ENCODE measurements around the gene DUOX1. TPM values are rescaled to one million over a fixed set of nuclear protein-coding genes. Genes with fewer than 3 reads are reported as not detected.

Gene DUOX1
- total RNA-seq, 1 donor from 2014 or later: 4.1 TPM

GRCh38 chr15:45107941-45108630 is 21.7 kb upstream of the DUOX1 start:
- no peak for TF ChIP-seq CTCF (IDR thresholded peaks at IDR 0.05; ENCODE audit: insufficient read depth, low read length, poor library complexity, severe bottlenecking)
- Histone ChIP-seq H3K27me3 (ENCODE audit: control insufficient read depth, insufficient read depth, low read length) (peaks cover 57% of the 10 kb centered on the region), H3K4me3 (ENCODE audit: low read depth, low read length) (no peak overlapping the region), H3K36me3 (ENCODE audit: control insufficient read depth, insufficient read depth, low read length) (no peaks in the 10 kb centered on the region)
- no peak for DNase-seq (ENCODE audit: low read depth)

GRCh38 chr15:45110256-45110820 is 19.5 kb upstream of the DUOX1 start:
- no peaks in the 10 kb centered on the region for H3K36me3 ChIP-seq (ENCODE audit: control insufficient read depth, insufficient read depth, low read length)
- peak; percentile 18 for TF ChIP-seq CTCF (IDR thresholded peaks at IDR 0.05; ENCODE audit: insufficient read depth, low read length, poor library complexity, severe bottlenecking)
- H3K4me3 ChIP-seq (ENCODE audit: low read depth, low read length): no peak overlapping the region
- DNase-seq (ENCODE audit: low read depth): no peak
- H3K27me3 ChIP-seq (ENCODE audit: control insufficient read depth, insufficient read depth, low read length): peaks cover 79% of the 10 kb centered on the region

DNA sequence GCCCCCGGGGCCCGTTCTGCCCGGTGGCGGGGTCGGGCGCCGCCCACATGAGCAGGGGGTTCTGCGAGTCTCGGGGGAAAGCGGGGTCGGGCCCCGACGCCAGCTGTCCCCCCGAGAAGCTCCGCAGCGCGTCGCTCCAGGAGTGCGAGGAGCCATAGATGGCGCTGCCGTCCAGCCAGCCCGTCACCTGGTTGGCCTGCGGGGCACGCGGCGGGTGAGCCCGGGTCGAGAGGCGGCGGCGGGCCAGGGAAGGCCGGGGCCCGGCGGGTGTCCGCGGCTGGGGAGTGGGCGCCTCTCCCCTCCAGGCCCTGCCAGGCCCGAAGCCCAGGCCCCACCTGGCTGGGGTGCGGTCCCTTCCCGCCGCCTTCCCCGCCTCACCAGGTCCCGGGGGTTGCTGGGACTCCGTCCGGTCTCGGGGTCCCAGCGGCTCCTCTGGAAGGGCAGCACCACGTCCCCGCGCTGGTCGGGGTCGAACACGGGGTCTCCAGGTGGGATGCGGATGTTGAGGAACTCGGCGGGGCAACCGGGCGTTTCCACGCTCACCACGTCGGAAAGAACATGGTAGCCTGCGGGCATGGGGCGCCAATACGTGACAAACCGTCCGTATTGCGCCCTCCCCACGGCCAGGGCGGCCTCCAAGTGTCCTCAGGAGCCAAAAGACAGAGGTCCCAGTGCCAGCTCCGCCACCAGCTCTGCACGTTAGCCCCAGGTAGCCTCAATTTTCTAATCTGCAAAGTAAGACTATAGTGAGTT is 18.2 kb upstream of the DUOX1 start:
- Histone ChIP-seq H3K27me3 (ENCODE audit: control insufficient read depth, insufficient read depth, low read length) (peaks cover 80% of the 10 kb centered on the region), H3K36me3 (ENCODE audit: control insufficient read depth, insufficient read depth, low read length) (no peaks in the 10 kb centered on the region), H3K4me3 (ENCODE audit: low read depth, low read length) (no peak overlapping the region)
- no peak for TF ChIP-seq CTCF (IDR thresholded peaks at IDR 0.05; ENCODE audit: insufficient read depth, low read length, poor library complexity, severe bottlenecking)
- DNase-seq (ENCODE audit: low read depth): no peak

DNA sequence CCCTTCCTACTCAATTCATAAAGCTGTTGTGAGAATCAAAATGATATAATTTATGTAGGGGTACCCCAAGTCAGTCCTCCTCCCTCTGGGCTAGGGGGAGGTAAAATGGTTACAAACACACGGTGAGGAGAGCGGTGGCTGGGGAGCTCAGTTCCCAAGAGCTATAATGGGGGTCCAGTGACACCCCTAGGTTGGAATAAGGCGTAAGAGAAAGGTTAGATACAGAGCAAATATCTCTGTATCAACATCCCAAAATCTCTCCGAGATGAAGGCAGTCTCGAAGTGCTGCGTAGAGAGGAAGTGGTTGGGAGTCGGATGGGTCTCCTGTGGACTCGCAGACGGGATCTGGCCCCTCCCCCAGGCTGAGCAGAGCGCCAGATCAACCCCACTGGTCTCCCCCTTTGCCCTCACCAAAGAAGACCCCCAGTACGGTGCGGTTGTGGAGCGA is 17.6 kb upstream of the DUOX1 start:
- no peaks in the 10 kb centered on the region for H3K36me3 ChIP-seq (ENCODE audit: control insufficient read depth, insufficient read depth, low read length)
- H3K27me3 ChIP-seq (ENCODE audit: control insufficient read depth, insufficient read depth, low read length): peaks cover 82% of the 10 kb centered on the region
- no peak for DNase-seq (ENCODE audit: low read depth)
- TF ChIP-seq CTCF (IDR thresholded peaks at IDR 0.05; ENCODE audit: insufficient read depth, low read length, poor library complexity, severe bottlenecking): no peak
- H3K4me3 ChIP-seq (ENCODE audit: low read depth, low read length): no peak overlapping the region

GRCh38 chr15:45112591-45113379 is 17.0 kb upstream of the DUOX1 start:
- H3K36me3 ChIP-seq (ENCODE audit: control insufficient read depth, insufficient read depth, low read length): no peaks in the 10 kb centered on the region
- TF ChIP-seq CTCF (IDR thresholded peaks at IDR 0.05; ENCODE audit: insufficient read depth, low read length, poor library complexity, severe bottlenecking): no peak
- peaks cover 88% of the 10 kb centered on the region for H3K27me3 ChIP-seq (ENCODE audit: control insufficient read depth, insufficient read depth, low read length)
- DNase-seq (ENCODE audit: low read depth): no peak
- no peak overlapping the region for H3K4me3 ChIP-seq (ENCODE audit: low read depth, low read length)
